ENCODE measurements around the gene ACER3.
"Not testable (repeated sequence)": the region's sequence is repeated elsewhere in the genome, so short reads cannot be mapped to it uniquely, and the experiment has no call there.

ACER3 gene

DNA sequence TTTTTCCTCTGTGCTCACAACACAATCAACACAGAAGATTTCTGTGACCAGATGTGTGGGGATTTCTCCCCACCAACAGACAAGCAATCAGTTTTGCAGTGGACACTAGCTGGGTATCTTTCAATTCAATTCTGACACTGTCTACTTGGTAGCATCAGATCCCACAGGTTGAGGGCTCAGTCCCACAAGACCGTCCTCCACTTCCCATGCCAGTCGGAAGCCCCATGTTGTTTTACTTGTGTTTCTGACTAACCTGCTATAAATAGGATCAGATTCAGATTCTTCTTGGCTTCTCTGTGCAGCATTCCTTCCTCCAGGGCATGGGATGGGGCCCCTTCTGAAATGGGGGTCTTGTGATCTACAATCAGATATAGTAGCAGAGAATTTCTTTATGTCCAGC lies 19.6 kb downstream of the ACER3 start:
- no peak for DNase-seq

DNA sequence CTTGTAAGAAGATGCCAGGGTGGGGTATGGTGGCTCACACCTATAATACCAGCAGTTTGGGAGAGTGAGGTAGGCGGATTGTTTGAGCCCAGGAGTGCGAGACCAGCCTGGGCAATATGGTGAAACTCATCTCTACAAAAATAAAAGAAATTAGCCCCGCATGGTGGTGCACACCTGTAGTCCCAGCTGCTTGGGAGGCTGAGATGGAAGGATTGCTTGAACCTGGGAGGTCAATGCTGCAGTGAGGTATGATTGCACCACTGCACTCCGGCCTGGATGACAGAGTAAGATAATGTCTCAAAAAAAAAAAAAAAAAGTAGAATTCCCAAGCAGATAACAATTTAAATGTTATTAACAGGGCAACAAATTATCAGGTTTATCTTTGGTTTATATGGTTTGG lies 20.2 kb downstream of the ACER3 start:
- DNase-seq, result no peak

DNA sequence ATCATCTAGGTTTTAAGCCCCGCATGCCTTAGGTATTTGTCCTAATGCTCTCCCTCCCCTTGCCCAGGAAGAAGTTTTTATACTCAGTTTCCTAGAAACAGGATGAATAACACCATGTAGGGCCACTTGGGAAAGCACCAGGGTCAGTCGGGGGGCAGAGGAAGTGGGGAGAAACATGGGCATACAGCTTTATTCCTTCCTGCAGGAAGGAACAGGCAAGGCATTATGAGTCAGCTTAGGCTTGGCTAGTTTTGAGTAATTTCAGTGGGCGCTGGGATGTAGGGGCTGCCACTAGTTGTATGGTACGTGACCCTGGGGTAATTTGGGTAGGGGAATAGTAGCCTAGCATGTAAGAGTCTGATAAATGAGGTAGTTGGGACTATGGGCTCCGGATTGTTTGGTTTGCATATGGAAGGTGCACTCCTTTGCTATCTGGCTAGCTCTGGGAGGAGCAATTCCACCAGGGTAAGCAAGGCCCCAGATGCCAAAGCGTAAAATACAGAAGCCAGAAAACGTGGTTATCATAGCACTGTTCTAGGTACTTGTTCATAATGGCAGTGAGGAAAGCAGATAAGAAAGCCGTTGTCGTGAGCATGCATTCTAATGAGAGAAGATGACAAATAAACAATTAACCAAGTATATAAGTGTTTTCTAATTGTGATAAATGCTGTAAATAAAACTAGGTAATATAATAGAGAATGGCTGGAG lies 24.8 kb downstream of the ACER3 start:
- DNase-seq, result peak; percentile 69

DNA sequence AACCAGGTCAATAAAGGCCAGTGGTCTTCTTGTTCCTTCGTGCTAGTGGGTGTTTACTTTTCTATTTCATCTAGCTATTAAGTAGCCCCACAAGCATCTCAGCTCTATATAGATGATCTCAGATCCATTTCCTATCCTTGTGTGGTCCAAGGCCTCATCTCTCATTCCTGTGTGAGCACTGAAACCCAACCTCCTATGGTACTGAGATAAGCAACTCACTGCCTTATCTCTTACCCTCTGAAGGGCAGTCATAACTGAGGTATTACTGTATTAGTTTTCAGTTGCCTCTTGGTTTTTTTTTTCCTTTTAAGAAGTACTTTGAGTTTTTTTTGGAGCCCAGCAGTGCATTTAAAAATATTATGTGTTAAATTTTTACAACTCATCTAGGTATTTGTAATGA lies 28.3 kb downstream of the ACER3 start:
- DNase-seq, result no peak

DNA sequence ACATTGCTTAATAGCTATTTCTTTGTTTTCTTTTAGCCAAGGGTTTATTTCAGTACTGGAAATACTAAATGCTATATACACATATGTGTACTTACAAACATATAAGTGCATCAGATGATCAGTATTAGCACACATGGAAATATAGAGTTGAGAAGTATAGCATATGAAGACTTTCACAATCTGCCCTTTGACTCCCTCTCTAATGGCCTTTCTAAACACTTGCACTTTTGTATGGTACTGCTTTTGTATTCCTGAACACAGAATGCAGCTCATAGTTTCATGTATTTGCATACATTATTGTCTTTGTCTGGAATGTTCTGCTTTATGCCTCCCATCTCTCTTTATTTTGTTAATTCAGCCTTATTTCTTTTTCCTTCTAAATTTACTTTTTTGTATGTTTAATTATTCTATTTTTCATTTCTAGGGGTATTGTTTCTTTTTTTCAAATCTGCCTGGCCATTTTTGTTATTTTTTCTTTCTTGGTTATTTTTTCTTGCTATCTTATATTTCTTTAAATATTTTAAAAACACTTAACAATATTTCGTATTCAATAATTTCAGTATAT lies 28.8 kb downstream of the ACER3 start:
- no peak for DNase-seq

DNA sequence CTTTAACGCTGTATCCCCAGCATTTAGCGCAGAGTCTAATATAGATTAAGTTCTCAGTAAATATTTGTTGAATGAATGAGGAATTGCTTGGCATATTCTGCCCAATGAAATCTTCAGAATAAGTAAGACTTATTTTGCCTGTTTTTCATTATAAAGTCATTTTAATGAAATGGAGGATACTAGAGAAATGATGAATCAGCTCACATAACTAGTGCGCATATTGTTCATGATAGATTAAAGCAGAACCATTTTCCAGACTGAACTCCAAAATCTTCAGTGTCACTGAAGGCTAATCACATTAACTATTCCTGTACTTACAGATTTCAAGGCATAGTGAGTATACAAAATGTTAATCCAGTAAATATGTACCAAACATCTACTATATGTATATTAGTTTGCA lies 29.6 kb downstream of the ACER3 start:
- no peak for DNase-seq

DNA sequence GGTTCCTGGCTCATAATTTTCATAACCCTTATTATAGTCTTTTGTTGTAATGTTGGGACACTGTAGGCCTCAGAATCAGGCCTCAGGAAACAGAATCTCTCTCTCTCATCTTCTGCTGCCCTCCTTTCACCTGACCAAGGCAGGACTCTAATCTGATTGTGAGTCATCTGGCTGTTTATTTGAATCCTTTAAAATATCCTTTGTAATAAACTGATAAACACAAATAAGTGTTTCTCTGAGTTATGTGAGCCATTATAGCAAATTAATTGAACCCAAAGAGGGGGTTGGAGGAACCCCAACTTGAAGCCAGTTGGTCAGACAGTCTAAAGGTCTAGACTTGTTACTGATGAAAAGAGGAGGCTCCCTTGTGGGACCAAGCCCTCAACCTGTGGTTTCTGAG lies 30.6 kb downstream of the ACER3 start:
- DNase-seq, result no peak

DNA sequence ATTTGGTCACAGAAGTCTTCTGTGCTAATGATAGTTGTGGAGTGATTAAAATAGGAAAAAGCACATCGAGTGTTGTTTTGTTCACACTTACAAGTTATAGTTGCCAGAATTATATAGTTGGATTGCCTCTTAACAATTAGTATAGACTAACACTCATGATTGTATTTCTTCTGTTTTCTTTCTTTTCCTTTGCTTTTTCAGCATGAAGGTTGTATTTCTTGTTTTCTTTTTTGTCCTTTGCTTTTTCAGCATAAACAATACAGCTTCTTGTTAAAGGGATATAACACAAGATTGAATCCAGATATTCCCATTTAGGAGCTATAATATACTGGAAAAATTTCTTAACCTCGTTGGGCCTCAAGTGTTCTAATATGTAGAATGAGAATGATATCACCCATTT lies 31.1 kb downstream of the ACER3 start:
- no peak for DNase-seq

DNA sequence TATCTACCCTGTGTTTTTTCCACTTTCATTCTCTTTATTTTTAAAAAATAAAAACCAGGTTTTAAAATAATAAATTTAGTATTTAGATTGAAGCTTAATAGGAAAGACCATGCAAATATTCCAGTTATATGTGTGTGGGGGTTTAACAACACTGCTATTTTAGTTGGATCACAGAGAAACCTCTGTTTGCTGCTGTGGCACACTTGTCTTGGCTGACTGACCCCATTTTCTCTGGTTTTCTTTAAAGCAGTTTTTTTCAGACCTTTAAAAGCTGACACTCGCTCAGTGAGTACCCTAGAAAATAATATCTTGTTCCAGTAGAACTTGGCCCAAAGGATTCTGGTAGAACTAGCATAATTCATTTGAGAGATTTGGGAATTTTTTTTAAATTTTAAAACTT lies 31.6 kb downstream of the ACER3 start:
- DNase-seq, result no peak

DNA sequence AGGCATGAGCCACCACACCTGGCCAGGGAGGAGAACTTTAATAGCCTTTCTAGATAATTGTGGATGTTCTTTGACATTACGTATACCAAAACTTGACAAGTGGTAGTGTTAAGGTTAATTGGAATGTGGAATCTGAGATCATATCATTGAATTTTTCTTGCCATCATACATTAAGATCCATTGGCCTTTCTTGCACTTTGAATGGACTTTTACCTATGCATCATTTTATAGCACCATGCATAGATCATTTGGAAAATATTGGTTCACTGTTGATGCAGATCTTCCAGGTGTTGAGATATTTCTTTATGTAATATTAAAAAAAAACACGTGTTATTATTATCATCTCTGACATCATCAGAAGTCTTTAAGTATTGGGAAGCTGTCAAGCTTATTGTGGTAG lies 36.5 kb downstream of the ACER3 start:
- DNase-seq, result no peak

DNA sequence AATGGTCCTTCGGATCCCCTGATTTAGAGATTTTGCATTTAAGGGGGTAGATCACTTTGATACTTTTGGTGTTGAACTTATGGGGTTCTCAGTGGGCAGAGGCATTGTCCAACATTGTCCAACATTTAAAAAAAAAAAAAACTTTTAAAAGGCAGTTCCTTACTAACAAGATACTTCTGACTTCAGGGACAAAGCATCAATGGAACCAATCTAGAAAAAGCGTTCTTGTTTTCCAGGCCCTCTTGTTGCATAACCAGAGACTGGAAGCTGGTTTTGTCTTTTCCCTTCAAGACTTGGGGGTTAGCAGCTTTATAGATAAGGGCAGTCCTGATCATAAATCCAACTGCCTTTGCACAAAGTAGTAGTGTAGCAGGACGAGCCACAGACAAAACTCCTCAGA lies 40.4 kb downstream of the ACER3 start:
- DNase-seq, result no peak

DNA sequence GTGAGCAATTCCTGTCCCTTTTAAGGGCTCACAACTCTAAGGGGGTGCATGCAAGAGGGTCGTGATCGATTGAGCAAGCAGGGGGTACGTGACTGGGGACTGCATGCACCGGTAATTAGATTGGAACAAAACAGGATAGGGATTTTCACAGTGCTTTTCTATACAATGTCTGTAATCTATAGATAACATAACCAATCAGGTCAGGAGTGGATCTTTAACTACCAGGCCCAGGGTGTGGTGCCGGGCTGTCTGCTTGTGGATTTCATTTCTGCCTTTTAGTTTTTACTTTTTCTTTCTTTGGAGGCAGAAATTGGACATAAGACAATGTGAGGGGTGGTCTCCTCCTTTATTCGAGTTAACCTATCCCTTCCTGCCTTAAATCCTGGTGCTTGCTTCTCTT lies 40.9 kb downstream of the ACER3 start:
- not testable (repeated sequence) for DNase-seq

DNA sequence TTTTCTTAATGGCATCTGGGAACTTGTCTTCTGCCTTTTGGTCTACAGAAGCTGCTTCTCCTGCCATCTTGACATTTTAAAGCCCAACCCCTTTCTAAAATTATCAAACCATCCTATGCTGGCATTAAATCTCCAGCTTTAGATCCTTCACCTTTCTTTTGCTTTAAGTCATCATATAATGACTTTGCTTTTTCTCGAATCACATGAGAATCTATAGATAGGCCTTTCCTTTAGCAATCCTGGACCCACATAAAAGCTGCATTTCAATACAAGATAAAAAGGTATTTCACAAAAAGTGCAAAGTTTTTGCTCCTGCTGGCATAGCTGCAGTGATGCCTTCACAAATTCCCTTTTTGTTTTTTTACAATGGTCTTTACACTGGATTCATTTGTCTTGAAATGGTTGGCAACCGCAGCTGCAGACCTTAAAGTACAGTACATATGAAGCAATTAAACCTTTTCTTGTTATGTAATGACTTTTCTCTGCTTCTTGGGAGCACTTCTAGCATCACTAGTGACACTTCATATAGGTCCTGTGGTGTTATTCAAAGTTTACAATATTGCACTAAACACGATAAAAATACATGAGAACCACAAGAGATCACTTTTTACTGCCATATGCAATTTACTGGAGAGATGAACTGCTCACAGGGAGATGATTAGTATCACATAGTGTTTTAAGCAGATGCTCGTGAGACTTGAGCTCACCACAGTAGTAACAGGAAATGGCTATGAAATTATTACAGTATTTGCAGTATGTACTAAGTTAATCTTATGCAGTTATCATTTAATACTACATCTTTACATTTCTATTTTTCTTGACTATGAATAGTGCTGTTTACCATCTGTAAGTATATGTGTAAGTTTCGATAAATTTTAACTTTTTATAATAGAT lies 41.6 kb downstream of the ACER3 start:
- DNase-seq, result no peak

DNA sequence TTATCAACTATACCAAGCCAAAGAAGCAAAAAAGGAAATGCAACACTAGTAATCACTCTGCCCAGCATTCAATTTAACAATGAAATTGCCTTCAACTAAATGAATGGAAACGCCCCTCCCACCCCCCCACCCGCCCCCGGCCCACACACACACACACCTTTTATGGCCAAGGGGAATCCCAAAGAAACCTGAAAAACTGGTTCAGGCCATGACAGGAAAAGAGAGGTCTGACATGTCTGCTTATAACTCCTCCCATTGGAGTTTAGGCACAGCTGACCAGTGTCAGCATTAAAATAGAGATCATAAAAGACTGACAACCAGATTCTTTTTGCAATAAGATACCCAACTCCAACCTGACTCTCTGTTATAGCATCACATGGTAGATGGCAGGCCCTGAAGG lies 42.6 kb downstream of the ACER3 start:
- no peak for DNase-seq

DNA sequence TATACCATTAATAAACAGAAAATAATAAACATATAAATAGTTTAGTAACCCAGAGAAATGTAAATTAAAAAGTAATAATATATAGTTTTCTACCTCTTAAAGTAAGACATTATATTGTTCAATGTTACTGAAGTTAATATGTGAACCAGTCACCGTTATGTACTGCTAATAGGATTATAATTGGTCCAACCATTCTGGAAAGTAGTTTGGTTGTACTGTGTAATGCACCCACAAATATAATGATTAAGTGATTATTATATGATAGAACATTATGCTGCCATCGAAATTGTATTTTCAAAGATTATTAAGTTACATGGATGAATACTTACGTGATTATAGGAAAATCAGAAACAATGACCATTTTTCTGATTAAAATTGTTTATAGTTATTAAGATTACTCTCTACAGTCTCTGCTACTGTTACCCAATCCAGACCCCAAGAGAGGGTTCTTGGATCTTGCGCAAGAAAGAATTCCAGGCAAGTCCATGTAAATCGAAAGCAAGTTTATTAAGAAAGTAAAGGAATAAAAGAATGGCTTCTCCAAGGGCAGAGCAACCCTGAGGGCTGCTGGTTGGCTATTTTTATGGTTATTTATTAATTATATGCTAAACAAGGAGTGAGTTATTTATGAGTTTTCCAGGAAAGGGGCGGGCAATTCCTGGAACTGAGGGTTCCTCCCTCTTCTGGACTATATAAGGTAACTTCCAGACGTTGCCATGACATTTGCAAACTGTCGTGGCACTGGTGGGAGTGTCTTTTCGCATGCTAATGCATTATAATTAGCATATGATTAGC lies 50.1 kb downstream of the ACER3 start:
- DNase-seq, result no peak

DNA sequence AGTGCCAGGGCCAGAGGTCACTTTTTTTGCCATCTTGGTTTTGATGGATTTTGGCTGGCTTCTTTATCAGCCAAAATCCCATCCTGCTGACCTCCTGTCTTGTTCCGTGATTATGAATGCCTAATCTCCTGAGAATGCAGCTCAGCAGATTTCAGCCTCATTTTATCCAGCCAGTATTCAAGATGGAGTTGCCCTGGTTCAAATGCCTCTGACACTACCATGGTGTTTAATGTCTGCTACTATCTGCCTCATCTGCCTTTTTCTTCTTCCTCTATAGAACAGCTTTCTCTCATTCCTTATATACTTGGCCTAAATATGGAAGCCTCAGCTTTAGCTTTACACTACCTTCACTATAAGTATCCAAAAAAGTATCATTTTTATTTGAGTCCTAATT lies 50.7 kb downstream of the ACER3 start:
- no peak for DNase-seq

DNA sequence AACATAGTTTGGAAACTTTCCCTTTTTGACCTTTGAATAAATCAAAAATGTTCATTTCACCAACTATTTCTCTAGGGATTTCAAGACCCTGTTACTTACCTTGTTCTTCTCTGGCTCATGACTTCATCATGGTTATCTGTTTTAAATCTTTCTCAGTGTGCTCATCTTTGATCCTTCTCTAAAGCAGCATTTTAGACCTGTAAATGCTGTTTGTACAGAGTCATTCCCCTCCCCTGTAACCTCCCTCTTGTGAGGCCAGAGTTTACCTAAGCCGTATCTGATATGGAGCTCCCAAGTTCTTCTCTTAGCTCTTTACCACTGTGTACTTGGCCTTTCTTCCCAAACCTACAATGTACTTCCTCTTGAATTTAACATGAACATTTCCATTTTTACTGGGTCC lies 56.0 kb downstream of the ACER3 start:
- DNase-seq, result no peak

DNA sequence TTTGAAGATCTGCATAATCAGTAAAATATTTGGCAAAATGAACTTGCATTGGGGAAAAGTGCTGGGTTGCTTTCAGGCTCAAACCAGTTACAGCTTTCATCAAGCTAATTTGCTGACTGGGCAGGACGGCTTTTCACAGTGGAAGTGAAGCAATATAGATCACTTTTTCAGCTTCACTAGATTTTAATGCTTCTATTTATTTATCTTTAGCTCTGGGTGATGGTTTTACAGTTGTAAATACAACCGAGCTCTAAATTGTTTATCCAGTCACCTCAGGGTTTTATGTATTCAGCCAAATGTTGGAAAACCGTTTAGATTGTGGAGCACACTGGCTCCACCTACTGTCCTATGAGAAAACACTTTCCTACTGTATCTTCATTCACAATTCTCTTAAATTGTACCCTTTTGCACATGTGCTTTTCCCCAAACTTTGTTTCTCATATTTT lies 58.2 kb downstream of the ACER3 start:
- peak; percentile 65 for DNase-seq

DNA sequence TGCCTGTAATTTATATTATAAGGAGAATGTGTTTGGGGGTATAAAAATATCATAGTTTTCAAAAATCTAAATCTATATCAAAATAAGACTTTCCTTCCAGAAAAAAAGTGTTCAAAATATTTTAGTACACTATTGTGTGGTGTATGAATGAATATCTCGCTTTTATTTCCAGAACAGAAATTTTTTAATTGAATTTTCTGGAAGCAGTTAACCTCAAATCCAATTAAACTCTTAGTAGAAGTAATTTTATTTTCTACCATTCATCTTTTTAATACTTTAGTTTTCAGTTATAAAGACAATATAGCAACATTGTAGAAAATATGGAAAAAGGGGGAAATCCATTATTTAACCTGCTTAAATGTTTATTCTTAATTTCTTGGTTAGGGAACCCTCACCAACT lies 58.7 kb downstream of the ACER3 start:
- no peak for DNase-seq

DNA sequence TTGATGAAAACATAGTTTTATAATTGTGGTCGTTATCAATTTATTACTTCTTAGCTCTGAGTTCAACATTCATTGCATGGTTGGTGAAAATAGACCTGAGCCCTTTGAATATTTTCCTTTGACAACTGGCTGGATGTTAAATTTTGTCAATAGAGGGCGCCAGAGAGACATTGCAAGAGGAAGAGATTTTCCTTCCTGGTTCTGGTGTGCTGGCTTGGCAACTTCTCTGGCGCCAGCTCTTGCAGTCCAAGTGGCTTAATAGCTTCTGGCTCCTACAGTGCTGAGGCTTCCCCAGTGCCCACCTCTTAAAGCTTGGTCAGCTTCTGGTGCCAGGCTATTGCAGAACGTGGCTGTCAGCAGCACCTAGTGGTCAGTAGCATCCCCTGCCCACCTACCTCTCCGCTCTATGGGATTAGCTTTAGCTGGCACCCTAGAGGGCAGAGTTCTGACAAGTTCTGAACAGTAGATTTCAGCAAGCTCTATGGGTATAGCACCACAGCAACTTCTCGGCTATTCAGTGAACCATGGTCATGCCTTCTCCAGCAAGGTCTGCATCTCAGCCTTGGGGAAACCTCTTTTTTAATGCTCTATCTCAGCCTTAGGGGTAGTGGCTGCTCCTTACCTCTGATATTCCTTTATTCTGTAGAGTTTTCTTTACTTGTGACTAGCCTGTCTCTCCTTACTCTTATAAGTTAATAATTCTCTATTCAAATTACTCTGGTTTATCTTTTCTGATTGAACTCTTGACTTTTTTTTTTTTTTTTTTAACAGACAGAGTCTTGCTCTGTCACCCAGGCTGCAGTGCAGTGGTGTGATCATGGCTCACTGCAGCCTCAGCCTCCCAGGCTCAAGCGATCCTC lies 59.4 kb downstream of the ACER3 start:
- peak; percentile 79 for DNase-seq

DNA sequence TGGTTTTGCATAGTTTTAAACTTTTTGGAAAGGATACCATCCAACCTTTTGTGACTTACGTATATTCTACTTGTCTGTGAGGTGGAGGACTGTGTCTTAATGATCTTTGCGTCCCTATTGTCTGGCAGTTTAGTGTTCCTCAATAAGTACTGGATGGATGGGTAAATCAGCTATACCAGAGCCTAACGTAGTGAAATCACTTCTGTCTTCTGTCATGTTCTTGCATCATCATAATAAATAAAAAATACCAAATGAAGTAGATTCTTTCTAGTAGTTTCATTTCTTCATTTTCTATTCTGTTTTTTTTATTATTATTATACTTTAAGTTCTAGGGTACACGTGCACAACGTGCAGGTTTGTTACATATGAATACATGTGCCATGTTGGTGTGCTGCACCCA lies 66.4 kb downstream of the ACER3 start:
- peak; percentile 27 for DNase-seq

DNA sequence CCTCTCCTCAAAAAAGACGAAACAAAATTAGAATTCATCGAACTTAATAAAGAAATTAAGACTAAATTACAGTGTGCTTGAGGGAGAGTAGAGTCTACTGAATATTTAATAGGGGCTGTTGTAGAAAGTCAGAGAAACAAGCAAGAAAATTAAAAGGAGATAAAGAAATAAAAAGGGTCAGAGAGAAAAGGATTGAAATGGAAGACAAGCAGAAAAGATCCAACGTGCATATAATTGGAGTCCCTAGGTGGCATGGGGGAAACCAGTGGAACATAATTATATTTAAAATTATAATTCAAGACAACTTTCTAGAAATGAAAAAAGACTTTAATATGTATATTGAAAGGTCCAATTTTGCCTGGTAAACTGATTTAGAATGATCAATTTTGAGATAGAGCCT lies 74.3 kb downstream of the ACER3 start:
- no peak for DNase-seq
